OCI-LY1 (cell line): ENCODE results near the gene VGLL4.
A peak's percentile ranks its signal among the peaks of the same experiment; 100 is the strongest.

Experiments
- H2AFZ ChIP-seq: fragments of 200-600 bp; sonication (generic), shearing (Covaris generic); 2 replicates; pipeline ENCODE4 v1.6.0; 2014; ENCODE audit warnings: antibody characterized with exemption, mild to moderate bottlenecking, low read length
- H3F3A ChIP-seq: fragments of 200-600 bp; sonication (generic), shearing (Covaris generic); 2 replicates; pipeline ENCODE4 v1.6.0; 2014; ENCODE audit warnings: mild to moderate bottlenecking, antibody characterized with exemption, low read length, moderate library complexity; ENCODE audit not compliant: insufficient read depth
- H3K27ac ChIP-seq: fragments of 200-600 bp; sonication (generic); 2 replicates; pipeline ENCODE4 v1.5.1; 2014; ENCODE audit warnings: low read length, mixed run types, mild to moderate bottlenecking, low read depth; ENCODE audit not compliant: poor library complexity, severe bottlenecking
- H3K27me3 ChIP-seq: fragments of 200-600 bp; sonication (generic); 2 replicates; pipeline ENCODE4 v1.6.0; 2014; ENCODE audit warnings: antibody characterized with exemption, mild to moderate bottlenecking, low read length, moderate library complexity; ENCODE audit not compliant: insufficient read depth
- H3K36me3 ChIP-seq: fragments of 200-600 bp; sonication (generic); 2 replicates; pipeline ENCODE4 v1.6.1; 2014; ENCODE audit warnings: mild to moderate bottlenecking, antibody characterized with exemption, low read length, moderate library complexity, mixed read lengths; ENCODE audit not compliant: insufficient read depth
- H3K4me1 ChIP-seq: fragments of 200-600 bp; sonication (generic); 2 replicates; pipeline ENCODE4 v1.5.1; 2014; ENCODE audit warnings: mild to moderate bottlenecking, low read length, moderate library complexity; ENCODE audit not compliant: insufficient read depth, severe bottlenecking
- H3K4me2 ChIP-seq: fragments of 200-600 bp; sonication (generic), shearing (Covaris generic); 2 replicates; pipeline ENCODE4 v1.6.1; 2014; ENCODE audit warnings: low read length
- H3K4me3 ChIP-seq: fragments of 200-600 bp; sonication (generic); 2 replicates; pipeline ENCODE4 v1.5.1; 2014; ENCODE audit warnings: low read length, low read depth, mild to moderate bottlenecking, mixed read lengths; ENCODE audit not compliant: poor library complexity, severe bottlenecking
- H3K79me2 ChIP-seq: fragments of 200-600 bp; shearing (Covaris generic); 2 replicates; pipeline ENCODE4 v1.6.1; 2016; ENCODE audit warnings: mixed run types, low read length, mixed read lengths; ENCODE audit not compliant: insufficient read depth
- H3K9ac ChIP-seq: fragments of 200-600 bp; sonication (generic), shearing (Covaris generic); 2 replicates; pipeline ENCODE4 v1.6.1; 2014; ENCODE audit warnings: mild to moderate bottlenecking, low read length, mixed read lengths
- H3K9me2 ChIP-seq: fragments of 200-600 bp; sonication (generic), shearing (Covaris generic); 2 replicates; pipeline ENCODE4 v1.6.1; 2014; ENCODE audit warnings: low read depth, mild to moderate bottlenecking, low read length, mixed read lengths
- H3K9me3 ChIP-seq: fragments of 200-600 bp; shearing (Covaris generic); 2 replicates; pipeline ENCODE4 v1.6.1; 2014; ENCODE audit warnings: low read length, mixed read lengths
- H4K20me1 ChIP-seq: fragments of 200-600 bp; sonication (generic), shearing (Covaris generic); 2 replicates; pipeline ENCODE4 v1.6.0; 2016; ENCODE audit warnings: mild to moderate bottlenecking, low read length; ENCODE audit not compliant: insufficient read depth
- CTCF ChIP-seq: fragments of 200-600 bp; sonication (generic), shearing (Covaris generic); IDR thresholded peaks from 2 replicates; pipeline ENCODE4 v1.5.1; 2017; ENCODE audit warnings: mild to moderate bottlenecking, antibody characterized with exemption, low read length, moderate library complexity, mixed read lengths
- EZH2 ChIP-seq: fragments of 200-600 bp; sonication (generic), shearing (Covaris generic); IDR thresholded peaks from 2 replicates; pipeline ENCODE4 v1.8.0; 2017; ENCODE audit warnings: borderline replicate concordance, mixed run types, mild to moderate bottlenecking, antibody characterized with exemption, low read length, moderate library complexity, mixed read lengths

The VGLL4 gene

DNA sequence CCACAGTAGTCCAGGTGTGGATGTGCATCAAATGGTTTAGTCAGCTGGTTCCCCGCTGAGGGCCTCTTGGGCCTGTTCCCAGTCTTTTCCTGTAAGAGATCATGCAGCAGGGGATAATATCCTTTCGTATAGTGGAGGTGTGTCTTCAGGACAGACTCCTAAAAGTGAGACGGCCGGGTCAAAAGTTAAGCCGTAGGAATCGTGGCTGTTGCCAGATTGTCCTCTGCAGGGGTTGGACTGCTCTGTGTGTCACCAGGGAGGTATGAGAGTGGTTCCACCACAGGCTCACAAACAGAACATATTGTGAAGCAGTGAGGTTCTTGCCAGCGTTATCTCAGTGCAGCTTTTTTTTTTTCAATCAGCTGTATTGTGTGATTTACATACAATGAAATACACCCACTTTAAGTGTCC, 95.0 kb downstream of the VGLL4 start:
- Histone ChIP-seq H3K79me2 (no peaks in the 10 kb centered on the region), H3K36me3 (peaks cover 18% of the 10 kb centered on the region; the same call in 1 of the 2 replicates), H3K9me3 (no peaks in the 10 kb centered on the region), H3K9me2 (no peaks in the 10 kb centered on the region), H2AFZ (no peak overlapping the region), H3K27me3 (no peaks in the 10 kb centered on the region), H3K9ac (no peak overlapping the region), H3F3A (0 out of 2 replicates have a peak, but pooled peaks cover 6% of the 10 kb centered on the region), H3K4me2 (no peak overlapping the region), H4K20me1 (no peaks in the 10 kb centered on the region), H3K4me1 (peaks cover 27% of the 10 kb centered on the region), H3K27ac (peak overlapping the region; percentile 71), H3K4me3 (no peak overlapping the region)
- no peak for TF ChIP-seq CTCF
- TF ChIP-seq EZH2, result no peak

DNA sequence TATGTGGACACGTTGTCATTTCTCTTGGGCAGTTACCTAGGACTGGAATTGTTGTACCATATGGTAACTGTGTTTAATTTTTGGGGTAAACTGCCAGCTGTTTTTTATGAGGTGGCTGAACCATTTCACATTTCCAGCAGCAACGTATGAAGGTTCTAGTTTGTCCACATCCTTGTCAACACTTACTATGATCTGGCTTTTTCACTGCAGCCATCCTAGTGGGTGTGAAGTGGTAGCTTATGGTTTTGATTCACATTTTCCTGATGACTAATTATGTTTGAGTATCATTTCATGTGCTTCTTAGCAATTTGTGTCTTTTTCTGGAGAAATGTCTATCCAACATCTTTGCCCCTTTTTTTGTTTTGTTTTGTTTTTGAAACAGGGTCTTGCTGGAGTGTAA, 96.2 kb downstream of the VGLL4 start:
- H3K9me3 ChIP-seq, result no peaks in the 10 kb centered on the region
- no peaks in the 10 kb centered on the region for H3K79me2 ChIP-seq
- no peak overlapping the region for H2AFZ ChIP-seq
- no peak overlapping the region for H3K4me2 ChIP-seq
- H3K9ac ChIP-seq, result no peak overlapping the region
- no peak overlapping the region for H3K27ac ChIP-seq
- no peaks in the 10 kb centered on the region for H3K9me2 ChIP-seq
- TF ChIP-seq EZH2 (no peak), CTCF (no peak)
- no peaks in the 10 kb centered on the region for H4K20me1 ChIP-seq
- no peaks in the 10 kb centered on the region for H3K27me3 ChIP-seq
- peaks cover 6% of the 10 kb centered on the region; the same call in 1 of the 2 replicates for H3K36me3 ChIP-seq
- no peak overlapping the region for H3K4me3 ChIP-seq
- peaks cover 27% of the 10 kb centered on the region for H3K4me1 ChIP-seq
- 0 out of 2 replicates have a peak, but pooled peaks cover 6% of the 10 kb centered on the region for H3F3A ChIP-seq

- no peak overlapping the region for H3K9ac ChIP-seq
- H3K79me2 ChIP-seq, result no peaks in the 10 kb centered on the region
- H3K27me3 ChIP-seq, result no peaks in the 10 kb centered on the region
- no peaks in the 10 kb centered on the region for H4K20me1 ChIP-seq
- no peaks in the 10 kb centered on the region for H3K9me2 ChIP-seq
- H3K27ac ChIP-seq, result no peak overlapping the region
- H3F3A ChIP-seq, result 0 out of 2 replicates have a peak, but pooled peaks cover 6% of the 10 kb centered on the region
- H3K4me1 ChIP-seq, result peaks cover 27% of the 10 kb centered on the region
- H3K4me2 ChIP-seq, result no peak overlapping the region
- no peak for TF ChIP-seq CTCF
- TF ChIP-seq EZH2, result no peak
- H3K4me3 ChIP-seq, result no peak overlapping the region
- H2AFZ ChIP-seq, result no peak overlapping the region
- no peaks in the 10 kb centered on the region for H3K36me3 ChIP-seq
- H3K9me3 ChIP-seq, result no peaks in the 10 kb centered on the region
Measured at GRCh38 chr3:11546657-11547302, 96.9 kb downstream of the VGLL4 start.
